OCI-LY7 (cell line): Measurements from ENCODE around the gene RTN4IP1. TPM values are rescaled to one million over a fixed set of nuclear protein-coding genes. Genes with fewer than 3 reads are reported as not detected.
"Not testable (repeated sequence)": the region's sequence is repeated elsewhere in the genome, so short reads cannot be mapped to it uniquely, and the experiment has no call there.

Source experiments
- BruUV-seq: library from RNA; stranded (reverse); fragments of 400-500 nt; replicated peaks from 2 replicates; lab custom pipeline; 2021; lab: Mats Ljungman, UMichigan
- CTCF ChIA-PET: fragments of 300-600 bp; sonication (Branson Sonifier 250); formaldehyde crosslinking; loops from one replicate; lab custom pipeline; 2022; ENCODE audit warnings: antibody characterized with exemption; ENCODE audit not compliant: unreplicated experiment; lab: Charles Lee
- POLR2A ChIA-PET: fragments of 300-600 bp; sonication (Branson Sonifier 250); formaldehyde crosslinking; loops from one replicate; lab custom pipeline; 2022; ENCODE audit warnings: antibody characterized with exemption; lab: Charles Lee
- DNase-seq: peaks from one replicate; pipeline ENCODE4 v3.0.0-alpha.2; 2015; ENCODE audit warnings: low spot score
- H2AFZ ChIP-seq: fragments of 200-600 bp; sonication (generic), shearing (Covaris generic); 2 replicates; pipeline ENCODE4 v1.6.1; 2014; ENCODE audit warnings: mild to moderate bottlenecking, antibody characterized with exemption, low read length, moderate library complexity
- H3K27ac ChIP-seq: fragments of 200-600 bp; sonication (generic); 2 replicates; pipeline ENCODE4 v1.5.1; 2014; ENCODE audit warnings: mixed run types, low read depth, mild to moderate bottlenecking, moderate library complexity, low read length, inconsistent platforms; ENCODE audit not compliant: poor library complexity, severe bottlenecking
- H3K36me3 ChIP-seq: fragments of 200-600 bp; sonication (generic); 2 replicates; pipeline ENCODE4 v1.6.1; 2014; ENCODE audit warnings: mild to moderate bottlenecking, antibody characterized with exemption, low read length, moderate library complexity, mixed read lengths; ENCODE audit not compliant: insufficient read depth
- H3K4me1 ChIP-seq: fragments of 200-600 bp; sonication (generic); 2 replicates; pipeline ENCODE4 v1.5.1; 2014; ENCODE audit warnings: mild to moderate bottlenecking, low read length; ENCODE audit not compliant: insufficient read depth, poor library complexity, severe bottlenecking
- H3K4me2 ChIP-seq: fragments of 200-600 bp; sonication (generic); 2 replicates; pipeline ENCODE4 v1.6.1; 2014; ENCODE audit warnings: mild to moderate bottlenecking, low read length
- H3K4me3 ChIP-seq: fragments of 200-600 bp; sonication (generic); 2 replicates; pipeline ENCODE4 v1.5.1; 2014; ENCODE audit warnings: mild to moderate bottlenecking, low read depth, low read length; ENCODE audit not compliant: poor library complexity, severe bottlenecking
- H3K79me2 ChIP-seq: fragments of 200-600 bp; sonication (generic); 2 replicates; pipeline ENCODE4 v1.6.1; 2016; ENCODE audit warnings: low read depth, mild to moderate bottlenecking, low read length, moderate library complexity, mixed read lengths; ENCODE audit not compliant: insufficient read depth
- H3K9me2 ChIP-seq: fragments of 200-600 bp; sonication (generic); 2 replicates; pipeline ENCODE4 v1.6.1; 2016; ENCODE audit warnings: mild to moderate bottlenecking, low read length, mixed read lengths; ENCODE audit not compliant: insufficient read depth
- H3K9me3 ChIP-seq: fragments of 200-600 bp; sonication (generic); 2 replicates; pipeline ENCODE4 v1.6.1; 2014; ENCODE audit warnings: mild to moderate bottlenecking, mixed run types, low read length, mixed read lengths
- H4K20me1 ChIP-seq: fragments of 200-600 bp; sonication (generic); 2 replicates; pipeline ENCODE4 v1.6.1; 2014; ENCODE audit warnings: mild to moderate bottlenecking, antibody characterized with exemption, low read length, moderate library complexity, mixed read lengths; ENCODE audit not compliant: insufficient read depth
- CTCF ChIP-seq: fragments of 200-600 bp; sonication (generic); conservative IDR thresholded peaks from 2 replicates; pipeline ENCODE4 v1.5.1; 2014; ENCODE audit warnings: mild to moderate bottlenecking, antibody characterized with exemption, low read length, moderate library complexity, mixed read lengths
- EZH2phosphoT487 ChIP-seq: fragments of 200-600 bp; sonication (generic); IDR thresholded peaks from 2 replicates; pipeline ENCODE4 v1.6.1; 2018; ENCODE audit warnings: low read depth, borderline replicate concordance, mild to moderate bottlenecking, mixed run types, antibody characterized with exemption, low read length, moderate library complexity, mixed read lengths
- intact Hi-C: fragments of 100-400 bp; cut with micrococcal nuclease; formaldehyde crosslinking; loops from one replicate; pipeline ENCODE4 v1.10.0; 2022; ENCODE audit not compliant: unreplicated experiment
- total RNA-seq, 2 experiments: library from RNA; depleted of rRNA in 1 of 2; stranded (reverse); fragments of >200 nt in 1 of 2; shearing (Covaris generic) in 1 of 2; gene quantifications; 2 replicates each; pipeline ENCODE4 v1.2.3, GENCODE V29; 2014 to 2022

The RTN4IP1 gene
- total RNA-seq, 2 experiments from 2014 or later: 25.2 to 51.4 TPM

GRCh38 chr6:106561686-106562405, 67.5 kb downstream of the RTN4IP1 start:
- intact Hi-C loops: no loop called here
- Histone ChIP-seq H3K4me1 (peaks cover 8% of the 10 kb centered on the region), H3K4me3 (no peak overlapping the region), H3K4me2 (no peak overlapping the region), H3K9me3 (no peaks in the 10 kb centered on the region), H3K27ac (no peak overlapping the region), H2AFZ (no peak overlapping the region), H3K79me2 (no peaks in the 10 kb centered on the region), H3K36me3 (peaks cover 96% of the 10 kb centered on the region), H4K20me1 (no peaks in the 10 kb centered on the region), H3K9me2 (no peaks in the 10 kb centered on the region)
- ChIA-PET CTCF (interaction anchor here (0.5 to 0.7 kb wide), 2 partner anchors 42 to 46 kb away, joined by 3 read pairs; no protein-coding TSS in a partner anchor), POLR2A (interaction anchor here (1.2 to 1.4 kb wide), 2 partner anchors 8 to 27 kb away, joined by 3 read pairs; no protein-coding TSS in a partner anchor)
- BruUV-seq: no TSS peak
- no peak for DNase-seq
- no peak for TF ChIP-seq EZH2phosphoT487

- Histone ChIP-seq H3K36me3 (peaks cover 96% of the 10 kb centered on the region), H3K4me1 (peaks cover 8% of the 10 kb centered on the region), H3K4me3 (no peak overlapping the region), H2AFZ (no peak overlapping the region), H3K4me2 (no peak overlapping the region), H3K9me2 (no peaks in the 10 kb centered on the region), H3K9me3 (no peaks in the 10 kb centered on the region), H3K79me2 (no peaks in the 10 kb centered on the region), H4K20me1 (no peaks in the 10 kb centered on the region), H3K27ac (no peak overlapping the region)
- intact Hi-C loops: no loop called here
- no TSS peak for BruUV-seq
- DNase-seq: no peak
- TF ChIP-seq EZH2phosphoT487: no peak
- TF ChIP-seq CTCF: no peak
- ChIA-PET CTCF (no interaction called here), POLR2A (interaction anchor here (1.2 to 1.4 kb wide), 2 partner anchors 9 to 27 kb away, joined by 3 read pairs; no protein-coding TSS in a partner anchor)
Observed at GRCh38 chr6:106560996-106561685, 68.2 kb downstream of the RTN4IP1 start.

- H3K4me2 ChIP-seq, BruUV-seq, H3K9me3 ChIP-seq, DNase-seq, H3K79me2 ChIP-seq, H3K27ac ChIP-seq, H4K20me1 ChIP-seq, H3K4me3 ChIP-seq, H3K9me2 ChIP-seq, H3K4me1 ChIP-seq, CTCF ChIA-PET, POLR2A ChIA-PET, H2AFZ ChIP-seq, intact Hi-C loops: not testable (repeated sequence)
- H3K36me3 ChIP-seq: peaks cover 94% of the 10 kb centered on the region
Observed at GRCh38 chr6:106559659-106560058, 69.6 kb downstream of the RTN4IP1 start.
